K562 (cell line): Measurements from ENCODE around the gene TTC31. TPM values are rescaled to one million over a fixed set of nuclear protein-coding genes. Genes with fewer than 3 reads are reported as not detected.

Experiments
- ATAC-seq: fragments of 200-7000 bp; cut with Tn5 transposase; 3 replicates; pipeline ENCODE4 v1.9.1; 2020; ENCODE audit warnings: moderate library complexity
- BruUV-seq: library from RNA; stranded (reverse); fragments of 400-500 nt; replicated peaks from 2 replicates; lab custom pipeline; 2021; lab: Mats Ljungman, UMichigan
- CTCF ChIA-PET: fragments of 300-600 bp; formaldehyde crosslinking; extraction: SDS; loops from one replicate; lab custom pipeline; 2021; ENCODE audit warnings: low intra/inter-chr PET ratio; lab: Yijun Ruan, JAX
- POLR2A ChIA-PET: fragments of 300-600, 350-650 bp; sonication (Branson Sonifier 250); formaldehyde crosslinking; extraction: SDS; loops from one replicate; lab custom pipeline; 2021; ENCODE audit warnings: antibody characterized with exemption, inconsistent platforms; lab: Yijun Ruan, JAX
- DNase-seq, 4 experiments: peaks; one replicate each; pipeline versions ENCODE4 v3.0.0 to v3.0.0-alpha.2; 2011 to 2018; ENCODE audit warnings: low spot score in 3 of 4, mixed read lengths in 3 of 4; ENCODE audit errors: extremely low read depth in 1 of 4
- FAIRE-seq: peaks from 2 replicates; lab custom pipeline; 2011; peaks lifted over from hg19 to GRCh38; lab: Jason Lieb, UNC
- H2AFZ ChIP-seq: 2 replicates; pipeline ENCODE4 v1.6.0; 2011; ENCODE audit warnings: low read depth, low read length, control low read depth, inconsistent platforms
- H3K27ac ChIP-seq: fragments of 200-600 bp; 3 replicates; pipeline ENCODE4 v1.8.0; 2011; ENCODE audit warnings: low read depth, mild to moderate bottlenecking, control low read depth, inconsistent platforms, low read length, moderate library complexity, mixed read lengths; ENCODE audit errors: extremely low read depth
- H3K27me3 ChIP-seq, 2 experiments: fragments of 300-600 bp in 1 of 2; 2 replicates in 1 of 2; 3 replicates in 1 of 2; pipeline versions ENCODE4 v1.6.0 to v1.8.0; 2011; ENCODE audit warnings: inconsistent platforms in 2 of 2, low read length in 2 of 2, mild to moderate bottlenecking in 1 of 2, mixed read lengths in 1 of 2, moderate library complexity in 1 of 2; ENCODE audit not compliant: control insufficient read depth in 2 of 2, insufficient read depth in 2 of 2
- H3K36me3 ChIP-seq: fragments of 300-600 bp; 3 replicates; pipeline ENCODE4 v1.8.0; 2011; ENCODE audit warnings: mild to moderate bottlenecking, low read length, inconsistent platforms; ENCODE audit not compliant: control insufficient read depth, insufficient read depth
- H3K4me1 ChIP-seq, 2 experiments: fragments of 200-600 bp in 1 of 2; replicated peaks in 1 of 2; 2 replicates in 1 of 2; 3 replicates in 1 of 2; pipeline versions ENCODE4 v1.5.1 to v1.8.0; 2011; ENCODE audit warnings: inconsistent platforms in 2 of 2, low read length in 2 of 2, mild to moderate bottlenecking in 1 of 2, mixed read lengths in 1 of 2, moderate library complexity in 1 of 2; ENCODE audit not compliant: control insufficient read depth in 2 of 2, insufficient read depth in 2 of 2
- H3K4me2 ChIP-seq: 2 replicates; pipeline ENCODE4 v1.6.1; 2011; ENCODE audit warnings: low read length, control low read depth, inconsistent platforms, mixed read lengths; ENCODE audit not compliant: insufficient read depth
- H3K4me3 ChIP-seq: fragments of 200-600 bp; sonication (generic), shearing (Covaris generic); 2 replicates; pipeline ENCODE4 v1.5.1; 2016; ENCODE audit warnings: control low read depth, inconsistent platforms
- H3K79me2 ChIP-seq: fragments of 200-600 bp; 3 replicates; pipeline ENCODE4 v1.8.0; 2011; ENCODE audit warnings: low read length, inconsistent platforms; ENCODE audit not compliant: control insufficient read depth, insufficient read depth
- H3K9ac ChIP-seq, 2 experiments: 2 replicates each; pipeline versions ENCODE4 v1.6.0 to v1.6.1; 2011; ENCODE audit warnings: low read depth in 2 of 2, low read length in 2 of 2, control low read depth in 1 of 2, inconsistent platforms in 1 of 2, mild to moderate bottlenecking in 1 of 2, mixed read lengths in 1 of 2; ENCODE audit not compliant: insufficient read depth in 1 of 2
- H3K9me1 ChIP-seq: one replicate; pipeline ENCODE4 v1.6.0; 2011; ENCODE audit warnings: inconsistent platforms, mild to moderate bottlenecking, low read length, moderate library complexity; ENCODE audit not compliant: control insufficient read depth, insufficient read depth
- H3K9me3 ChIP-seq: replicated peaks from 2 replicates; pipeline ENCODE4 v1.5.1; 2011; ENCODE audit warnings: low read depth, low read length, inconsistent platforms; ENCODE audit not compliant: control insufficient read depth, insufficient read depth
- H4K20me1 ChIP-seq: replicated peaks from 2 replicates; pipeline ENCODE4 v1.6.1; 2011; ENCODE audit warnings: low read length, inconsistent platforms, mixed read lengths; ENCODE audit not compliant: control insufficient read depth, insufficient read depth
- ETS1 ChIP-seq: conservative IDR thresholded peaks from 2 replicates; pipeline ENCODE4 v1.6.1; 2011; ENCODE audit warnings: low read depth, mild to moderate bottlenecking, low read length; ENCODE audit not compliant: control insufficient read depth
- GABPB1 ChIP-seq: sonication (generic); formaldehyde crosslinking; IDR thresholded peaks from 2 replicates; pipeline ENCODE4 v1.8.0; 2022; ENCODE audit warnings: mild to moderate bottlenecking, missing genetic modification reagents
- ZNF511 ChIP-seq: sonication (generic); formaldehyde crosslinking; IDR thresholded peaks from 2 replicates; pipeline ENCODE4 v1.8.0; 2022; ENCODE audit warnings: mild to moderate bottlenecking, missing genetic modification reagents
- WGBS: fragments of 100-300 bp; shearing (Covaris generic); methylation state at CpG from one replicate; pipeline ENCODE4 v1.1.6; 2016; ENCODE audit warnings: low coverage, mixed read lengths; ENCODE audit not compliant: insufficient coverage; ENCODE audit errors: missing lambda C conversion rate; 5-methylcytosine and 5-hydroxymethylcytosine counted together
- in situ Hi-C: fragments of 300-500 bp; cut with MboI; formaldehyde crosslinking; loops from 4 replicates; pipeline ENCODE4 v1.15.0; 2018; ENCODE audit warnings: inconsistent platforms, mixed read lengths
- intact Hi-C: fragments of 100-400 bp; cut with micrococcal nuclease; formaldehyde crosslinking; loops from 2 replicates; pipeline ENCODE4 v1.14.2; 2022
- polyA plus RNA-seq, 8 experiments: library from polyadenylated mRNA; depleted of rRNA in 4 of 8; stranded (reverse) in 5 of 8; unstranded in 3 of 8; fragments of >200 nt; fragmentation: Nextera tagmentation in 2 of 8; fragmentation: Illumina TruSeq in 1 of 8; extraction: Ambion mirVana in 2 of 8; extraction: Trizol in 1 of 8; gene quantifications; 2 replicates each; pipeline versions ENCODE4 v1.2.1 to v1.2.3, GENCODE V29; 2011 to 2014; ENCODE audit warnings: inconsistent platforms in 1 of 8, missing spikeins in 1 of 8
- total RNA-seq, 7 experiments: library from RNA; depleted of rRNA in 6 of 7; stranded (reverse); fragments of >200 nt in 6 of 7; fragmentation: Illumina TruSeq in 2 of 7; extraction: Trizol in 2 of 7; gene quantifications; 2 replicates each; pipeline versions ENCODE4 v1.2.1 to v1.2.3, GENCODE V29; 2011 to 2021; ENCODE audit warnings: low replicate concordance in 1 of 7

TTC31 gene
- total and polyA plus RNA-seq, 9 of the 15 experiments (the other 6 are each of a cell fraction or from before 2014, with no cell fraction given) = 4.7 to 30.5 (median 15.9) TPM

- in situ Hi-C loops (no loop called here), intact Hi-C loops (no loop called here)
- POLR2A ChIA-PET = interaction anchor here (0.6 to 1.6 kb wide), 7 partner anchors 9 to 192 kb away, joined by 3 to 7 read pairs (median 4); no protein-coding TSS in a partner anchor
- no peak overlapping the region for H3K4me2 ChIP-seq
- BruUV-seq = no TSS peak
- DNase-seq (no peak), ATAC-seq (no peak), FAIRE-seq (no peak)
- peaks cover 5% of the 10 kb centered on the region; the same call in 1 of the 2 replicates for H4K20me1 ChIP-seq
- peaks cover 21 to 32% of the 10 kb centered on the region in 2 experiments for H3K4me1 ChIP-seq
- peaks cover 48% of the 10 kb centered on the region for H3K79me2 ChIP-seq
- peaks cover 45% of the 10 kb centered on the region for H3K36me3 ChIP-seq
- H3K4me3 ChIP-seq = no peak overlapping the region
- peaks cover 3% of the 10 kb centered on the region for H3K9me1 ChIP-seq
- no peak overlapping the region for H3K9ac ChIP-seq
- no peaks in the 10 kb centered on the region for H3K27me3 ChIP-seq
- no peak overlapping the region for H2AFZ ChIP-seq
- CTCF ChIA-PET = no interaction called here
- no peaks in the 10 kb centered on the region for H3K9me3 ChIP-seq
- H3K27ac ChIP-seq = no peak overlapping the region
- WGBS = 100% methylated on average over 9 of the region's 11 CpGs
- TF ChIP-seq GABPB1 (CRISPR knock-in tag) = 0 out of 2 replicates have a peak, but pooled peaks have one; percentile 3
- no peak for TF ChIP-seq ZNF511 (CRISPR knock-in tag)
- 0 out of 2 replicates have a peak, but pooled peaks have one; percentile 3 for TF ChIP-seq ETS1
Measured at GRCh38 chr2:74526649-74527230, 43.9 kb downstream of the TTC31 start.
